SK-N-SH (cell line): ENCODE data around the gene KRAS. TPM values are rescaled to one million over a fixed set of nuclear protein-coding genes. Genes with fewer than 3 reads are reported as not detected.

Experiments
- CTCF ChIA-PET: fragments of 300-600, 350-600 bp; formaldehyde crosslinking; extraction: SDS; loops from one replicate; lab custom pipeline; 2021; lab: Yijun Ruan, JAX
- POLR2A ChIA-PET: fragments of 350-600 bp; sonication (Branson Sonifier 250); formaldehyde crosslinking; extraction: SDS; loops from one replicate; lab custom pipeline; 2020; ENCODE audit warnings: antibody characterized with exemption, inconsistent platforms; lab: Yijun Ruan, JAX
- DNase-seq: peaks from one replicate; pipeline ENCODE4 v3.0.0; 2012
- H2AFZ ChIP-seq: fragments of 200-600 bp; sonication (generic); 2 replicates; pipeline ENCODE4 v1.8.1; 2016; ENCODE audit warnings: antibody characterized with exemption, mild to moderate bottlenecking, low read depth
- H3F3A ChIP-seq: fragments of 200-600 bp; sonication (generic); replicated peaks from 2 replicates; pipeline ENCODE3; 2016; ENCODE audit warnings: antibody characterized with exemption, mild to moderate bottlenecking; ENCODE audit not compliant: insufficient read depth
- H3K27ac ChIP-seq, 2 experiments: fragments of 200-500 bp in 1 of 2; fragments of 200-600 bp in 1 of 2; sonication (Bioruptor generic) in 1 of 2; sonication (generic), shearing (Covaris generic) in 1 of 2; 2 replicates each; pipeline versions ENCODE4 v1.5.1 to v1.6.1; 2014 to 2016; ENCODE audit warnings: low read depth in 2 of 2, inconsistent platforms in 1 of 2, low read length in 1 of 2, mild to moderate bottlenecking in 1 of 2, mixed read lengths in 1 of 2
- H3K27me3 ChIP-seq: fragments of 200-600 bp; sonication (generic), shearing (Covaris generic); 2 replicates; pipeline ENCODE4 v1.6.1; 2016; ENCODE audit warnings: mixed run types; ENCODE audit not compliant: insufficient read depth
- H3K36me3 ChIP-seq, 2 experiments: fragments of 200-500 bp in 1 of 2; fragments of 200-600 bp in 1 of 2; sonication (Bioruptor generic) in 1 of 2; sonication (generic) in 1 of 2; replicated peaks in 1 of 2; 2 replicates each; pipeline versions ENCODE3 to v1.5.1; 2014 to 2016; ENCODE audit warnings: low read length in 1 of 2, mild to moderate bottlenecking in 1 of 2; ENCODE audit not compliant: insufficient read depth in 2 of 2, control insufficient read depth in 1 of 2
- H3K4me1 ChIP-seq, 2 experiments: fragments of 200-500 bp in 1 of 2; fragments of 200-600 bp in 1 of 2; sonication (Bioruptor generic) in 1 of 2; sonication (generic), shearing (Covaris generic) in 1 of 2; 2 replicates each; pipeline versions ENCODE4 v1.5.1 to v1.6.1; 2014 to 2016; ENCODE audit warnings: low read depth in 1 of 2, low read length in 1 of 2, mixed run types in 1 of 2; ENCODE audit not compliant: insufficient read depth in 2 of 2, control insufficient read depth in 1 of 2
- H3K4me2 ChIP-seq: fragments of 200-600 bp; sonication (generic), shearing (Covaris generic); 2 replicates; pipeline ENCODE4 v1.6.1; 2017; ENCODE audit warnings: mixed run types
- H3K4me3 ChIP-seq, 2 experiments: fragments of 200-500 bp in 1 of 2; fragments of 200-600 bp in 1 of 2; sonication (Bioruptor generic) in 1 of 2; sonication (generic), shearing (Covaris generic) in 1 of 2; 2 replicates each; pipeline versions ENCODE4 v1.5.1 to v1.8.1; 2014 to 2016; ENCODE audit warnings: low read depth in 2 of 2, inconsistent platforms in 1 of 2, low read length in 1 of 2, mild to moderate bottlenecking in 1 of 2, mixed read lengths in 1 of 2, moderate library complexity in 1 of 2
- H3K79me2 ChIP-seq: fragments of 200-600 bp; sonication (generic); 2 replicates; pipeline ENCODE4 v1.8.1; 2017; ENCODE audit warnings: mild to moderate bottlenecking; ENCODE audit not compliant: insufficient read depth
- H3K9ac ChIP-seq: fragments of 200-600 bp; sonication (generic); 2 replicates; pipeline ENCODE4 v1.6.1; 2017; ENCODE audit warnings: mixed run types
- H3K9me2 ChIP-seq: fragments of 200-600 bp; sonication (generic); 2 replicates; pipeline ENCODE4 v1.6.1; 2017; ENCODE audit warnings: mixed run types
- H3K9me3 ChIP-seq: fragments of 200-600 bp; sonication (generic); 2 replicates; pipeline ENCODE4 v1.6.1; 2017; ENCODE audit warnings: mixed run types, mild to moderate bottlenecking, moderate library complexity
- H4K20me1 ChIP-seq: fragments of 200-600 bp; sonication (generic); 2 replicates; pipeline ENCODE4 v1.6.1; 2017; ENCODE audit warnings: mild to moderate bottlenecking, mixed run types; ENCODE audit not compliant: insufficient read depth
- CTCF ChIP-seq: fragments of 200-600 bp; sonication (generic); IDR thresholded peaks from 2 replicates; pipeline ENCODE4 v1.6.1; 2017; ENCODE audit warnings: antibody characterized with exemption, mild to moderate bottlenecking, moderate library complexity
- EZH2phosphoT487 ChIP-seq: fragments of 200-600 bp; sonication (generic); IDR thresholded peaks from 2 replicates; pipeline ENCODE4 v1.6.1; 2017; ENCODE audit warnings: low read depth, mixed run types, mild to moderate bottlenecking, antibody characterized with exemption, moderate library complexity, borderline replicate concordance
- FOXJ3 ChIP-seq: sonication (generic); formaldehyde crosslinking; IDR thresholded peaks from 2 replicates; pipeline ENCODE4 v1.5.1; 2020; ENCODE audit warnings: mild to moderate bottlenecking, missing genetic modification reagents
- FOXM1 ChIP-seq: IDR thresholded peaks from 2 replicates; pipeline ENCODE4 v1.4.0; 2012; ENCODE audit warnings: low read depth, mild to moderate bottlenecking
- JUND ChIP-seq: IDR thresholded peaks from 2 replicates; pipeline ENCODE4 v1.4.0; 2012
- MAX ChIP-seq: IDR thresholded peaks from 2 replicates; pipeline ENCODE4 v1.4.0; 2012; ENCODE audit warnings: low read depth
- NFIC ChIP-seq: IDR thresholded peaks from 2 replicates; pipeline ENCODE4 v1.4.0; 2012; ENCODE audit warnings: borderline replicate concordance
- RCOR1 ChIP-seq: fragments of 150-350 bp; IDR thresholded peaks from 2 replicates; pipeline ENCODE4 v1.6.1; 2017; ENCODE audit warnings: antibody characterized with exemption, low read length
- SIN3A ChIP-seq: IDR thresholded peaks from 2 replicates; pipeline ENCODE4 v1.6.1; 2012; ENCODE audit warnings: low read depth, mild to moderate bottlenecking, low read length, moderate library complexity, borderline replicate concordance
- WGBS: methylation state at CpG from one replicate; pipeline ENCODE4 v1.1.6; 2017; ENCODE audit warnings: low lambda C conversion rate; 5-methylcytosine and 5-hydroxymethylcytosine counted together
- polyA plus RNA-seq, 3 experiments: library from polyadenylated mRNA; depleted of rRNA; stranded (reverse); fragments of >200 nt; gene quantifications; 2 replicates each; pipeline ENCODE4 v1.2.3, GENCODE V29; 2012

KRAS gene
- polyA plus RNA-seq, 1 of the 3 experiments (the other 2 are of a cell fraction): 8.0 TPM

DNA sequence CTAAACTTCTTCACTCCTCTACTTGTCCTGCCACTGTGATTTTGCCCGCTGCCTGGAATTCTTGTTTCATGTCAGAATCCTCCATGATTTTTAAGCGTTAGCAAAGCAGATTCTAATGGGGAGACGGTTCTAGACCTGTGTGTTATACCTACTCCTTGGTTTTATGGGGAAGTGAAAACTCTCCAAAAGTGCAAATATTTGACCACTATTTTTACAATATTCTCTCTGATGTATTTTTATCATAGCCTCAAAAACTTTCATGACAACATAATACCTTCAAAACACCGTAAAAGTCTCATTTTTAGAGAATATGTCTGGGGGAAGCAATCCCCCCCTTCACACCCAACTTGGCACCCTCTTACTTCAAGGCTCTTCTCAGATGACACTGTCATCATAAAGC is 12.9 kb upstream of the KRAS start:
- H3K27me3 ChIP-seq: no peaks in the 10 kb centered on the region
- no peak overlapping the region for H3K27ac ChIP-seq
- TF ChIP-seq JUND (no peak), SIN3A (no peak), EZH2phosphoT487 (no peak), CTCF (no peak), FOXJ3 (CRISPR knock-in tag) (no peak), MAX (no peak), NFIC (no peak), FOXM1 (no peak)
- TF ChIP-seq, all 33 proteins: peak for 0
- POLR2A ChIA-PET: no interaction called here
- no peaks in the 10 kb centered on the region for H3K9me2 ChIP-seq
- H3K9ac ChIP-seq: no peak overlapping the region
- H3K79me2 ChIP-seq: no peaks in the 10 kb centered on the region
- H2AFZ ChIP-seq: no peak overlapping the region
- CTCF ChIA-PET: interaction anchor here (1.3 kb wide), 2 partner anchors 22 to 124 kb away, joined by 3 to 5 read pairs; no protein-coding TSS in a partner anchor
- H3K4me3 ChIP-seq: no peak overlapping the region
- DNase-seq: no peak
- 82% methylated on average over 4 of the region's 4 CpGs for WGBS
- H3K36me3 ChIP-seq: no peaks in the 10 kb centered on the region
- H3K4me2 ChIP-seq: no peak overlapping the region
- H3K9me3 ChIP-seq: no peaks in the 10 kb centered on the region
- H3K4me1 ChIP-seq: no peaks in the 10 kb centered on the region; a peak in 2 of 4 replicates
- no peaks in the 10 kb centered on the region for H4K20me1 ChIP-seq
- H3F3A ChIP-seq: no peaks in the 10 kb centered on the region

DNA sequence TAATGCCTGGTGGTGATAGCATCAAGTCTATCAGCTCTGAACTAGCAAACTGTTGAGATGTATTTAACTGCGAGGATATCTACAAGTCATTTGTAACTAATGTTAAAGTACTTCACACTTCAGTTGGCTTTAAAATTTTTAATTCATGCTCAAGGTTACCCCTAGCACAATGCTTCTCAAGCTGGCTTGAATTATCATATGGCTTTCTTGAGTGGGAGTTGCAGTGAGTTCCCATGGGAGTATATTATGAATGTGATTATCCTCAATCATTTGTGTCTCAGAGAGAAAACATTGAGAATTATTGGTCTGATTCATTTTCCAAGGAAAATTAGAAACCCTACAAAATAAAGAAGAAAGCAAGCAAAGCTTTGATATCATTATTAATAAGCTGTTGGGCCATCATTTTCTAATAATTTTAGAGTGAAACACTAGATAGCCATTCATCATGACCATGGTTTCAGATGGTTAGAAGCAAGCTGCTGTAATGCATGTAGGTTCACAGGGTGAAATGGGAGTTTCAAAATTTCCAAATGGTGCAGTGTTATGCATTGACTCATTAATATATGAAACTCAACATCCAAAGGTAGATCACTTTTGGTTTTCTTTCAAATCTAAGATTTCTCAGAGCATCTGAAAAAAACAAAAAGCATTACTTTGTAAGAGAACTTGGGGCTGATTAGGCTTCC is 11.8 kb upstream of the KRAS start:
- H3K9me2 ChIP-seq: no peaks in the 10 kb centered on the region
- no peaks in the 10 kb centered on the region for H3K27me3 ChIP-seq
- CTCF ChIA-PET: interaction anchor here (1.3 kb wide), 2 partner anchors 21 to 125 kb away, joined by 3 to 5 read pairs; no protein-coding TSS in a partner anchor
- no peaks in the 10 kb centered on the region for H4K20me1 ChIP-seq
- H3K36me3 ChIP-seq: no peaks in the 10 kb centered on the region
- WGBS: 94% methylated on average over 1 of the region's 1 CpG
- no peaks in the 10 kb centered on the region for H3K79me2 ChIP-seq
- no peak for TF ChIP-seq RCOR1
- no peaks in the 10 kb centered on the region; a peak in 2 of 4 replicates for H3K4me1 ChIP-seq
- H3K9ac ChIP-seq: no peak overlapping the region
- no peaks in the 10 kb centered on the region for H3F3A ChIP-seq
- H3K9me3 ChIP-seq: no peaks in the 10 kb centered on the region
- POLR2A ChIA-PET: no interaction called here
- H2AFZ ChIP-seq: no peak overlapping the region
- H3K27ac ChIP-seq: no peak overlapping the region
- no peak overlapping the region for H3K4me2 ChIP-seq
- DNase-seq: no peak
- no peak overlapping the region for H3K4me3 ChIP-seq
